Mononuclear cell (primary cell): Measurements from ENCODE around the gene CDPF1. TPM values are rescaled to one million over a fixed set of nuclear protein-coding genes. Genes with fewer than 3 reads are reported as not detected.
A peak's percentile ranks its signal among the peaks of the same experiment; 100 is the strongest.

Experiments
- H3K27me3 ChIP-seq: 2 replicates; pipeline ENCODE4 v1.6.0; 2011; ENCODE audit warnings: low read length, control low read depth; ENCODE audit not compliant: insufficient read depth
- H3K4me1 ChIP-seq: 2 replicates; pipeline ENCODE4 v1.5.1; 2011; ENCODE audit warnings: mild to moderate bottlenecking, low read length, control low read depth; ENCODE audit not compliant: insufficient read depth
- H3K4me3 ChIP-seq: 2 replicates; pipeline ENCODE4 v1.5.1; 2011; ENCODE audit warnings: mild to moderate bottlenecking, low read length, moderate library complexity
- H3K9me3 ChIP-seq: 2 replicates; pipeline ENCODE4 v1.5.1; 2011; ENCODE audit warnings: low read depth, mild to moderate bottlenecking, control low read depth, low read length
- total RNA-seq: library from RNA; depleted of rRNA; stranded (reverse); fragments of >200 nt; gene quantifications from one replicate; pipeline ENCODE4 v1.2.3, GENCODE V29; 2012

CDPF1 gene
- total RNA-seq, 1 donor: 1.6 TPM

- Histone ChIP-seq H3K9me3 (no peaks in the 10 kb centered on the region), H3K27me3 (no peaks in the 10 kb centered on the region), H3K4me3 (no peak overlapping the region), H3K4me1 (peaks cover 53% of the 10 kb centered on the region)
Observed at GRCh38 chr22:46288846-46289243, 38.8 kb upstream of the CDPF1 start.

GRCh38 chr22:46287873-46288751 is 38.0 kb upstream of the CDPF1 start:
- H3K4me3 ChIP-seq: peak overlapping the region; percentile 5
- peaks cover 46% of the 10 kb centered on the region for H3K4me1 ChIP-seq
- H3K27me3 ChIP-seq: no peaks in the 10 kb centered on the region
- H3K9me3 ChIP-seq: no peaks in the 10 kb centered on the region

DNA sequence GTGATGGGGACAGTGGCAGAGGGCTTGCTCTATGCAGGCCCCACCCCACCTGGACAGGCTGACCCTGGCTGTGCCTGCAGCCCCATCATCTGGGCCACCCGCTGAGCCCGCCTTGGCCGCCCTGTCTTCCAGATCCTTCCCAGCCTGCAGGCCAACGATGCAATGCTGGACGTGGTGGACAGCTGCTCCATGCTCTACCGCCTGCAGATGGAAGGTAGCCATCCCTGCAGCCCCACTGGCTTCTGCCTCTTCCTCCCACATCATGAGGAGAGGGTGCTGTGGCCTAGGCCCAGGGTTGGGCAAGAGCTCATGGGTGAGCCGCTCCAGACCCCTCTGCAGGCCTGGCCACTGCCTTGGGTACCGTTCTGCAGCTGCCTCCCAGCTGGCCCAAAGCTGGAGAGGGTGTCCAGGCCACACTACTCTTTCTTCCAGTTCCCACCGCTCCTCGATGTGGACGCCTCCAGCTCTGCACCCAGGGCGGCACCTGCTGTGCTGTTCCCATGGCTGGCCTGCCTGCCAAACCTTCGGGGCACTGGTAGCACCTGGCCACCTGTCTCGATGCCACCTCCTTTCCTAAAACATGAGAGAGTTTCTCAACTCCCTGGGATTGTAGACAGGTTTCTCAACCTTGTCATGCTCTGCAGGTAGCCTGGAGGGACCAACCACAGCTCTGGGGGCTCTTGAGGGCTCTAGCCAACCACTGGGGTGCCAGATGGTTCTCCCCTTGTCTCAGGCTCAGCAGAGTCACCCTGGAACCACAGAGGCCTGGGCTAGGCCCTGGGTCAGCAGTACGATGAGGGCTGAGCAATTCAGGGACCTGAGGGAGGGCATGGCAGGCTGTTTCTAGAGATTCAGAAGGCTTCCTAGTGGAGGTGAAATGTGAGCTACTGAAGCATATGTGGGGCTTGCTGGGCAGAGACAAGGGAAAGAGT is 37.1 kb upstream of the CDPF1 start:
- H3K9me3 ChIP-seq: no peaks in the 10 kb centered on the region
- no peak overlapping the region for H3K4me3 ChIP-seq
- peaks cover 38% of the 10 kb centered on the region for H3K4me1 ChIP-seq
- no peaks in the 10 kb centered on the region for H3K27me3 ChIP-seq

DNA sequence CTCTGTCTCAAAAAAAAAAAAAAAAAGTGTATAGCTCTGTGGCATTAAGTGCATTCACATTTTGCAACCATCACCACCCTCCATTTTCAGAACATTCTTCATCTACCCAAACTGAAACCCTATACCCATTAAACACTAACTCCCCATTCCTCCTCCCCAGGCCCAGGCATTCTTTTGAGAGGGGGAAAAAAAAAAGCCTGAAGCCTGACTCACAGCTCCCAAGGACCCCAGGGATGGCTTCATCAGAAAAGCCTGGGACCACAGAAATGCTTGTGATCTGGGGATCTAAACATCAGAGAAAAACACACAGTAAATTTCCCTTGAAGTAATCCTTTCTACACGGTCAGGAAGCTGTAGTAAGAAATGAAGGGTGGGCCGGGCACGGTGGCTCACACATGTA is 35.9 kb upstream of the CDPF1 start:
- H3K27me3 ChIP-seq: no peaks in the 10 kb centered on the region
- H3K9me3 ChIP-seq: no peaks in the 10 kb centered on the region
- H3K4me3 ChIP-seq: no peak overlapping the region
- peaks cover 37% of the 10 kb centered on the region for H3K4me1 ChIP-seq

DNA sequence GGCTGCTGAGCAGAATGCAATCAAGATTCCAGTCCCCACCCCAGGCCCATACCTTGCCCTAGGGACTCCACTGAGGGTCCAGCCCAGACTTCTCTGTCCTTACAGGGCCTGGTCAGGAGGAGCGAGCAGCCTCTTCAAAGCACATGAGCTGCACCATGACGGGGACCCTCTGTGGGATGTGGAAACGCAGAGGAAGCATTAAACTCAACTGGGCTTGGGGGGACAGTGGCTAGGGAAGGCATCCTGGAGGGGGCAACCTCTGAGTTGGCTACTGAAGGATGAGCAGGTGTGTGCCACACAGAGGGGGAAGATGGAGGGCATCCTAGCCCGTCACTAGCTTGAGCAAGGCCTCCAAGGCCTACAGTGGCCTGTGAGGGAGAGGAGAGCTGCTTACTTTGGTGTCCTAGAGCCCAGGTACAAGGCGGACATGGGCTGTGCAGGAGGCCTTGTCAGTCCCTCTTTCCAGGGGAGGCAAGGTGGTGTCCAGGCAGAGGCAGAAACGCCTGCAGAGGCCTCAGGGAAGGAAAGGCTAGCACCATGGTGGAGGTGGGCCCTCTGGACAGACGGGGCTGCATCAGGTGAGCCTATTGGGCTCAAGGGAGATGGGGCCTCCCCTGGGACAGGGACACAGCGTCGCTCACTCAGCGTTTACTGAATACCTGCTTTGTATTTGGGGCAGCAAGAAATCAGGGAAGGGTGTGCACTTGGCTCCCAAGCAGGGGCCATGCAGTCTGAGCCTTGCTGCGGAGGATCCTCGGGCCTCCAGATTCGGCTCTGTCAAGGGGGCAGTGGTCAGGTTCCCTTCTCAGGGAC is 32.0 kb upstream of the CDPF1 start:
- no peaks in the 10 kb centered on the region for H3K9me3 ChIP-seq
- peak overlapping the region; percentile 23 for H3K4me3 ChIP-seq
- H3K4me1 ChIP-seq: peaks cover 20% of the 10 kb centered on the region
- H3K27me3 ChIP-seq: no peaks in the 10 kb centered on the region

GRCh38 chr22:46280999-46281623 is 31.0 kb upstream of the CDPF1 start:
- H3K4me1 ChIP-seq: peaks cover 14% of the 10 kb centered on the region
- H3K4me3 ChIP-seq: peak overlapping the region; percentile 23

DNA sequence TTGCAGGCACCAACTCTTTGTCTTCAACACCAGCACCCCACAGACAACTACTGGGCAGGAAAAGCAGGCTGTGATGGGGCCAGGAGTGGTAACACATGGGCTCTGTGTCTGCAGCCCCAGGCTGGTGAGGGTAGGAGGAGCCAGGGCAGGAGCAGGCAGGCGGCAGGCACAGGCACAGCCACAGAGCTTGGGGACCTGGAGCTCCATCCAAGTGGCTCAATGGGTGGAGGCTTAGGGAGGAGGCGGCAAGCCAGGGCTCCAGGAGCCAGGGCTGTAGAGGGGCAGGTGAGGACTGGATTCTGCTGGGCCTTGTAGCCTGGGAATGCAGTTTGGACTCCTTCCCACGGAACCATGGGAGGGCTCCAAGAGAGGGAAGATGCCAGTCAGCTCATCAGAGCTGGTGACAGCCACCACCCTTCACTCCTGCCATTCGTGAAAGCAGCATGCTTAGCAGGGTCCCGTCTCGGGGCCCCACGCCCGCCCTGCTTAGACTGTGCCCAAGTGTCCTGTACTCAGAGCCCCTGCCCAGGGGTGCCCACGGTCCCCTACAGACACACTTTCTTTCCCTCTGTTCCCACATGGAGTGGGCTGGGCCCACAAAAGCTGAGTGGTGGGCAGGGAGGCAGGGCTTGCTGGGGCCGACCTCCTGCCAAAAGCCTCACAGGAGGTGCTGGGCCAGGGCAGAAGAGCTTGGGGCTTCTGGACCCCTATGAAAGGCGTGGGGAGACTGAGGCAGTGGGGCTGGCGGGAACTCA is 30.1 kb upstream of the CDPF1 start:
- no peaks in the 10 kb centered on the region for H3K9me3 ChIP-seq
- H3K27me3 ChIP-seq: no peaks in the 10 kb centered on the region
- peaks cover 14% of the 10 kb centered on the region for H3K4me1 ChIP-seq
- H3K4me3 ChIP-seq: no peak overlapping the region

More at GRCh38 chr22:46280999-46281623, 31.0 kb upstream of the CDPF1 start:
- Histone ChIP-seq H3K9me3 (no peaks in the 10 kb centered on the region), H3K27me3 (no peaks in the 10 kb centered on the region)

- no peaks in the 10 kb centered on the region for H3K27me3 ChIP-seq
- H3K9me3 ChIP-seq: no peaks in the 10 kb centered on the region
- peaks cover 14% of the 10 kb centered on the region for H3K4me1 ChIP-seq
- no peak overlapping the region for H3K4me3 ChIP-seq
Observed at GRCh38 chr22:46278656-46279645, 28.9 kb upstream of the CDPF1 start.

DNA sequence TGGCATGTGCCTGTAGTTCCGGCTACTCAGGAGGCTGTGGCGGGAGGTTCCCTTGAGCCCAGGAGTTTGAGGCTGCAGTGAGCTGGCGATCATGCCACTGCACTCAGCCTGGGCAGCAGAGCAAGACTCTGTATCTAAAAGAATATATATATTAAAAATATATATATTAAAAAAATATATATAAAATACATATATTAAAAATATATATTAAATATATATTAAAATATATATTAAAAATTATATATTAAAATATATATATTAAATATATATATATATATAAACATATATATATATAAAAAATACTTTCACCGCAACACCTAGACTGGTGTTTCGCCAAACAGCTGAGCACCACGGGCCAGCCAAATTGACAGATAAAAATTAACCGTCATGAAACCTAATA is 26.5 kb upstream of the CDPF1 start:
- Histone ChIP-seq H3K27me3 (no peaks in the 10 kb centered on the region), H3K4me1 (peaks cover 14% of the 10 kb centered on the region), H3K4me3 (no peak overlapping the region), H3K9me3 (no peaks in the 10 kb centered on the region)

DNA sequence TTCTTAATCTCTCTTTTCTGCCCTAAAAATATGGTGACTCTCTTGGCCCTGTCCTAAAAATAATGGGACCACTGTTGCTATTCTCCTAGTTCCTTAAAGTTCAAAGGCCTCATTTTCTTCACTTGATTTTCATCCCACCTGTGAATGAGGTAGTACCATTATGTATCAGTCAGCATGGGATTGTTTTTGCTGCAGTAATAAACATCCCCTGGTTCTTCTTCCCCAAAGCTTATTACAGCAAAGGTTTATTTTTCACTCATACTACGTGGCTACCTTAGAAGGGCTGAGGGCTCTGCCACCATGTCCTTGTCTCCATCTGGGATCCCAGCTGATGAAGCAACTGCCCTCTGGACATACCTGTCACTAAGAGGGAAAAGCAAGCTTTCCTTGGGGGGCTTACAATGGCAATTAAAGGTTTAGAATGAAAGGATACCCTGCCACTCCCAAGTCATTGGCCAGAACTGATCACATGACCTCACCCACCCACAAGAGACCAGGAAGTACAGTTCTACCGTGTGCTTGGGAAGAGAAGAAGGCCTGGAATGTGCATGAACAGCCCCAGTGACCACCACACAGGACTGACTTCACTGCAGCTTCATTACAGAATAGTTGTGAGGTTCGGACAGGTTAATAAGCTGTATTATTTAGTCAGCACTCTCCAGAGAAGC is 25.5 kb upstream of the CDPF1 start:
- Histone ChIP-seq H3K4me3 (no peak overlapping the region), H3K4me1 (peaks cover 11% of the 10 kb centered on the region), H3K9me3 (no peaks in the 10 kb centered on the region), H3K27me3 (no peaks in the 10 kb centered on the region)

GRCh38 chr22:46274381-46274780 is 24.3 kb upstream of the CDPF1 start:
- peaks cover 2% of the 10 kb centered on the region for H3K4me1 ChIP-seq

DNA sequence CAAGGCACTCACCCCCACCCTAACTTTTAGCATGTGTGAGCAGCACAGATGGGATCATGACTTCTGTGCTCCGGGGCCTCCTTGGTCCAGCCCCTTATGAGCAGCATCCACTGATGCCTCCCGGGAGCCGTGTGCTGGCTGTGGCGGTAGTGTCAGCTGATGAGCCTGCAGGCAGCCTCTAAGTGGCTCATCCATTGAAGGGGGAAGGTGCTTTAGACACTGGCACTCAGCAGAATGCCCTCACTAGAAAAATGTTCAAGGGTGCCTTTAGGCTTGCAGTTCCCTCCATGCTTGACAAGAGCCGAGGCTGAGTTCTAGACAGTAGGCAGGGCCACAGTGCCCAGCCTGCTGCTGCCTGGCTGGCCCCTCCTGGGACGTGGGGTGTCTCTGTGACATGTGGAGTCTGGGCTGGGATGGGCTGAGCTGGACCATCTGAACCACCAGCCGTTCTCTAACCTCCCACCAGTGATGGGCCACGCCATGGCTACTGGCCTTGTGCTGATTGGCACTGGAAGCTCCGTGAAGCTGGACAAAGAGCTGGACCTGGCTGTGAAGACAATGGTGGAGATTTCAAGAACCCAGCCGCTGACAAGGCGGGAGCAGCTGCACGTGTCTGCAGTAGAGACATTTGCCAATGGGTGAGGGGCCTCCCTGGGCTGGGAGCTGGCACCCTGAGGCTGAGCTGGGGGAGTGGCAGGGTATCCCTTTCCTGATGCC is 23.5 kb upstream of the CDPF1 start:
- H3K4me1 ChIP-seq: peaks cover 8% of the 10 kb centered on the region
- no peaks in the 10 kb centered on the region for H3K27me3 ChIP-seq
- H3K9me3 ChIP-seq: no peaks in the 10 kb centered on the region
- no peak overlapping the region for H3K4me3 ChIP-seq

More at GRCh38 chr22:46274381-46274780, 24.3 kb upstream of the CDPF1 start:
- H3K9me3 ChIP-seq: no peaks in the 10 kb centered on the region
- no peak overlapping the region for H3K4me3 ChIP-seq
- no peaks in the 10 kb centered on the region for H3K27me3 ChIP-seq
